ENCODE data around the gene ILF3. TPM values are rescaled to one million over a fixed set of nuclear protein-coding genes. Genes with fewer than 3 reads are reported as not detected.

Gene ILF3
- total and polyA plus RNA-seq, 2 of the 13 experiments (the other 11 are each of a cell fraction or from before 2014, with no cell fraction given), result 120 to 173 TPM

DNA sequence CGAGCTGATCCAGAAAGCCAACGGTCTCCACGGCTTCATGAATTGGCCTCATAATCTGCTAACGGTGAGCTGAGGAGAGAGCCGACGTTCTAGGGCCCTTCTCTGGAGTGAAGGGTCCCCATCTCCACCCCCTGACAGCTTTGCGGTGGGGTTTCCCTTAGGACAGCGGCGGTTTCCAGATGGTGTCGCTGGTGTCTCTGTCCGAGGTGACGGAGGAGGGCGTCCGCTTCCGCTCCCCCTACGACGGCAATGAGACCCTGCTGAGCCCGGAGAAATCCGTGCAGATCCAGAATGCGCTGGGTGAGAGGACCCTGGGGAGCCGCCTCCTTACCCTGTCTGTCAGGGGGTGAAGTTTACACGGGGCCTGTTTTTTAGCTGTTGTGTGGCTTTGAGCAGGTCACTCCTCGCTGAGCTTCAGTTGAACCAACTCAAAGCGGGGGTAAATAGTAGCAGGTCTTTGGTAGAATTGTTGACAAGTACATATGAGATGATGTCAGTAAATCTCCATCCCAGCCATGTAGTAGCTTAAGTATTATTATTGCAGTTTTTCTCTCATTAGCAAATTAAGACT is 47.9 kb downstream of the ILF3 start:
- CTCF ChIA-PET (ENCODE audit: low intra/inter-chr PET ratio, low total read pairs), result no interaction called here
- Histone ChIP-seq H3K4me3 (replicated peaks in 1 of 3; ENCODE audit: insufficient read depth in 1 of 3, low read depth in 2 of 3, low read length in 3 of 3) (peak overlapping the region; percentile 73 to 95 (median 90)), H3K79me2 (ENCODE audit: insufficient read depth, low read length) (no peaks in the 10 kb centered on the region), H3K36me3 (replicated peaks in 1 of 2; ENCODE audit: control insufficient read depth in 1 of 2, insufficient read depth in 2 of 2, low read length in 2 of 2) (0 out of 5 replicates have a peak, but pooled peaks cover 0 to under 1% of the 10 kb centered on the region in 2 experiments), H3K9me3 (ENCODE audit: low read length) (no peaks in the 10 kb centered on the region), H2AFZ (ENCODE audit: low read length) (peak overlapping the region; percentile 40), H3K4me2 (ENCODE audit: low read depth, low read length) (peak overlapping the region; percentile 90), H3K4me1 (ENCODE audit: insufficient read depth, low read length) (peaks cover 11% of the 10 kb centered on the region), H3K27ac (ENCODE audit: extremely low read length, insufficient read depth, low read length) (peak overlapping the region; percentile 62), H3K9ac (ENCODE audit: insufficient read depth, low read depth, low read length) (peak overlapping the region; percentile 83), H4K20me1 (ENCODE audit: insufficient read depth, low read length) (no peaks in the 10 kb centered on the region), H3K27me3 (ENCODE audit: control insufficient read depth in 1 of 2, insufficient read depth in 2 of 2, low read length in 2 of 2) (no peaks in the 10 kb centered on the region; a peak in 1 of 5 replicates)
- 18% methylated on average over 5 of the region's 24 CpGs for WGBS (ENCODE audit: low lambda C conversion rate)
- no TSS peak for BruUV-seq (replicated peaks)
- peak; percentile 56 for DNase-seq (ENCODE audit: low spot score)
- intact Hi-C loops (cut with micrococcal nuclease; ENCODE audit: unreplicated experiment), result no loop called here
- peak; percentile 84 for ATAC-seq
- POLR2A ChIA-PET, result interaction anchor here (0.6 to 2.5 kb wide), 11 partner anchors 9 to 299 kb away, joined by 3 to 26 read pairs (median 4); partner anchors contain the start of genes CDC37, DNM2 and TMED1
- in situ Hi-C loops (cut with HindIII; ENCODE audit: extremely low pct_ligation_motif_present, low pct_unique_long_range_greater_than_20kb), result no loop called here
- no peak for FAIRE-seq
- TF ChIP-seq TGIF2 (CRISPR knock-in tag; IDR thresholded peaks at IDR 0.05) (no peak), CC2D1A (CRISPR knock-in tag; IDR thresholded peaks at IDR 0.05) (no peak), AGO2 (optimal IDR thresholded peaks at IDR 0.05; ENCODE audit: low read depth, low read length) (no peak), ZSCAN20 (CRISPR knock-in tag; IDR thresholded peaks at IDR 0.05; ENCODE audit: borderline replicate concordance) (no peak), TFDP2 (CRISPR knock-in tag; IDR thresholded peaks at IDR 0.05) (no peak), TOE1 (CRISPR knock-in tag; IDR thresholded peaks at IDR 0.05) (no peak), ZFP37 (CRISPR knock-in tag; IDR thresholded peaks at IDR 0.05; ENCODE audit: borderline replicate concordance) (no peak), ZNF260 (CRISPR knock-in tag; IDR thresholded peaks at IDR 0.05; ENCODE audit: borderline replicate concordance, low read depth) (no peak), SP5 (CRISPR knock-in tag; IDR thresholded peaks at IDR 0.05; ENCODE audit: borderline replicate concordance, low read depth) (no peak), GATAD1 (CRISPR knock-in tag; IDR thresholded peaks at IDR 0.05) (peak; percentile 21; the same call in 1 of the 2 replicates), EP300 (IDR thresholded peaks at IDR 0.05; ENCODE audit: low read depth in 2 of 2, low read length in 2 of 2) (no peak), EP300 (CRISPR knock-in tag; IDR thresholded peaks at IDR 0.05; ENCODE audit: borderline replicate concordance) (0 out of 2 replicates have a peak, but pooled peaks have one; percentile 32), ZNF33B (CRISPR knock-in tag; IDR thresholded peaks at IDR 0.05) (peak; percentile 8; the same call in 1 of the 2 replicates), ZNF777 (CRISPR knock-in tag; IDR thresholded peaks at IDR 0.05) (peak; percentile 78), ZBTB1 (CRISPR knock-in tag; IDR thresholded peaks at IDR 0.05; ENCODE audit: borderline replicate concordance) (no peak), MXI1 (IDR thresholded peaks at IDR 0.05; ENCODE audit: borderline replicate concordance, low read depth, low read length) (peak; percentile 47; the same call in 1 of the 3 replicates)
- TF ChIP-seq, protein P1, sequence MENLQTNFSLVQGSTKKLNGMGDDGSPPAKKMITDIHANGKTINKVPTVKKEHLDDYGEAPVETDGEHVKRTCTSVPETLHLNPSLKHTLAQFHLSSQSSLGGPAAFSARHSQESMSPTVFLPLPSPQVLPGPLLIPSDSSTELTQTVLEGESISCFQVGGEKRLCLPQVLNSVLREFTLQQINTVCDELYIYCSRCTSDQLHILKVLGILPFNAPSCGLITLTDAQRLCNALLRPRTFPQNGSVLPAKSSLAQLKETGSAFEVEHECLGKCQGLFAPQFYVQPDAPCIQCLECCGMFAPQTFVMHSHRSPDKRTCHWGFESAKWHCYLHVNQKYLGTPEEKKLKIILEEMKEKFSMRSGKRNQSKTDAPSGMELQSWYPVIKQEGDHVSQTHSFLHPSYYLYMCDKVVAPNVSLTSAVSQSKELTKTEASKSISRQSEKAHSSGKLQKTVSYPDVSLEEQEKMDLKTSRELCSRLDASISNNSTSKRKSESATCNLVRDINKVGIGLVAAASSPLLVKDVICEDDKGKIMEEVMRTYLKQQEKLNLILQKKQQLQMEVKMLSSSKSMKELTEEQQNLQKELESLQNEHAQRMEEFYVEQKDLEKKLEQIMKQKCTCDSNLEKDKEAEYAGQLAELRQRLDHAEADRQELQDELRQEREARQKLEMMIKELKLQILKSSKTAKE (CRISPR knock-in tag; IDR thresholded peaks at IDR 0.05; ENCODE audit: borderline replicate concordance), result no peak
- TF ChIP-seq, protein P2, sequence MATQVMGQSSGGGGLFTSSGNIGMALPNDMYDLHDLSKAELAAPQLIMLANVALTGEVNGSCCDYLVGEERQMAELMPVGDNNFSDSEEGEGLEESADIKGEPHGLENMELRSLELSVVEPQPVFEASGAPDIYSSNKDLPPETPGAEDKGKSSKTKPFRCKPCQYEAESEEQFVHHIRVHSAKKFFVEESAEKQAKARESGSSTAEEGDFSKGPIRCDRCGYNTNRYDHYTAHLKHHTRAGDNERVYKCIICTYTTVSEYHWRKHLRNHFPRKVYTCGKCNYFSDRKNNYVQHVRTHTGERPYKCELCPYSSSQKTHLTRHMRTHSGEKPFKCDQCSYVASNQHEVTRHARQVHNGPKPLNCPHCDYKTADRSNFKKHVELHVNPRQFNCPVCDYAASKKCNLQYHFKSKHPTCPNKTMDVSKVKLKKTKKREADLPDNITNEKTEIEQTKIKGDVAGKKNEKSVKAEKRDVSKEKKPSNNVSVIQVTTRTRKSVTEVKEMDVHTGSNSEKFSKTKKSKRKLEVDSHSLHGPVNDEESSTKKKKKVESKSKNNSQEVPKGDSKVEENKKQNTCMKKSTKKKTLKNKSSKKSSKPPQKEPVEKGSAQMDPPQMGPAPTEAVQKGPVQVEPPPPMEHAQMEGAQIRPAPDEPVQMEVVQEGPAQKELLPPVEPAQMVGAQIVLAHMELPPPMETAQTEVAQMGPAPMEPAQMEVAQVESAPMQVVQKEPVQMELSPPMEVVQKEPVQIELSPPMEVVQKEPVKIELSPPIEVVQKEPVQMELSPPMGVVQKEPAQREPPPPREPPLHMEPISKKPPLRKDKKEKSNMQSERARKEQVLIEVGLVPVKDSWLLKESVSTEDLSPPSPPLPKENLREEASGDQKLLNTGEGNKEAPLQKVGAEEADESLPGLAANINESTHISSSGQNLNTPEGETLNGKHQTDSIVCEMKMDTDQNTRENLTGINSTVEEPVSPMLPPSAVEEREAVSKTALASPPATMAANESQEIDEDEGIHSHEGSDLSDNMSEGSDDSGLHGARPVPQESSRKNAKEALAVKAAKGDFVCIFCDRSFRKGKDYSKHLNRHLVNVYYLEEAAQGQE (IDR thresholded peaks at IDR 0.05; ENCODE audit: borderline replicate concordance in 1 of 2, low read depth in 1 of 2, low read length in 2 of 2), result peak; percentile 44 to 87

Measured in HepG2 (cell line).